ENCODE measurements around the gene VPS45. TPM values are rescaled to one million over a fixed set of nuclear protein-coding genes. Genes with fewer than 3 reads are reported as not detected.
A peak's percentile ranks its signal among the peaks of the same experiment; 100 is the strongest.

The VPS45 gene
- total RNA-seq, 4 donors from 2014 or later: 32.6 to 41.2 (median 37.1) TPM

GRCh38 chr1:150106341-150106740 is 38.8 kb downstream of the VPS45 start:
- Histone ChIP-seq H3K4me3 (no peak overlapping the region), H3K27me3 (no peaks in the 10 kb centered on the region), H3K36me3 (peaks cover 0 to 15% (median 0%) of the 10 kb centered on the region in 3 donors), H3K27ac (no peak overlapping the region), H3K4me1 (no peaks in the 10 kb centered on the region), H3K9me3 (no peaks in the 10 kb centered on the region)
- TF ChIP-seq EP300 (IDR thresholded peaks at IDR 0.05): no peak
- TF ChIP-seq CTCF (IDR thresholded peaks at IDR 0.05): no peak
- TF ChIP-seq POLR2A (IDR thresholded peaks at IDR 0.05): no peak
- no peak for DNase-seq (ENCODE audit: low spot score in 2 of 2)
- 91 to 92% methylated on average over 7 of the region's 7 CpGs for WGBS, 2 donors

- H3K4me1 ChIP-seq: no peaks in the 10 kb centered on the region
- H3K4me3 ChIP-seq: no peak overlapping the region
- peaks cover 0 to 2% (median 0%) of the 10 kb centered on the region in 4 donors for H3K9me3 ChIP-seq
- peaks cover 0 to 26% (median 0%) of the 10 kb centered on the region in 3 donors for H3K36me3 ChIP-seq
- WGBS, 2 donors: 55 to 60% methylated on average over 3 of the region's 3 CpGs
- H3K27me3 ChIP-seq: no peaks in the 10 kb centered on the region
- TF ChIP-seq EP300 (IDR thresholded peaks at IDR 0.05): no peak
- no peak for TF ChIP-seq POLR2A (IDR thresholded peaks at IDR 0.05)
- TF ChIP-seq CTCF (IDR thresholded peaks at IDR 0.05): no peak
- H3K27ac ChIP-seq: peak overlapping the region in 3 of 4 donors; percentile 48 to 88 (median 61)
- DNase-seq (ENCODE audit: low spot score in 2 of 2): no peak
Measured at GRCh38 chr1:150109586-150109985, 42.0 kb downstream of the VPS45 start.

- 40 to 46% methylated on average over 2 of the region's 2 CpGs for WGBS, 2 donors
- TF ChIP-seq CTCF (IDR thresholded peaks at IDR 0.05): no peak
- no peak for TF ChIP-seq POLR2A (IDR thresholded peaks at IDR 0.05)
- TF ChIP-seq EP300 (IDR thresholded peaks at IDR 0.05): no peak
- H3K27ac ChIP-seq: peak overlapping the region in 3 of 4 donors; percentile 48 to 88 (median 61)
- H3K36me3 ChIP-seq: peaks cover 0 to 26% (median 0%) of the 10 kb centered on the region in 3 donors
- no peaks in the 10 kb centered on the region for H3K27me3 ChIP-seq
- no peak overlapping the region for H3K4me3 ChIP-seq
- peaks cover 0 to 7% (median 0%) of the 10 kb centered on the region in 4 donors for H3K9me3 ChIP-seq
- H3K4me1 ChIP-seq: no peaks in the 10 kb centered on the region
- DNase-seq (ENCODE audit: low spot score in 2 of 2): no peak
Measured at GRCh38 chr1:150110116-150110515, 42.5 kb downstream of the VPS45 start.

- 42 to 50% methylated on average over 5 of the region's 5 CpGs for WGBS, 2 donors
- no peak overlapping the region for H3K4me3 ChIP-seq
Measured at GRCh38 chr1:150111670-150112069, 44.1 kb downstream of the VPS45 start.

More at GRCh38 chr1:150111670-150112069, 44.1 kb downstream of the VPS45 start:
- no peak for DNase-seq (ENCODE audit: low spot score in 2 of 2)
- Histone ChIP-seq H3K27me3 (no peaks in the 10 kb centered on the region), H3K4me1 (no peaks in the 10 kb centered on the region), H3K27ac (peak overlapping the region in 3 of 4 donors; percentile 48 to 88 (median 61)), H3K9me3 (peaks cover 0 to 14% (median 0%) of the 10 kb centered on the region in 4 donors), H3K36me3 (peaks cover 0 to 32% (median 0%) of the 10 kb centered on the region in 3 donors)
- TF ChIP-seq CTCF (IDR thresholded peaks at IDR 0.05): no peak
- no peak for TF ChIP-seq POLR2A (IDR thresholded peaks at IDR 0.05)
- TF ChIP-seq EP300 (IDR thresholded peaks at IDR 0.05): no peak

All from tibial nerve (tissue), 4 donors.